Fibroblast of lung (primary cell): ENCODE data around the gene SH2D6. TPM values are rescaled to one million over a fixed set of nuclear protein-coding genes. Genes with fewer than 3 reads are reported as not detected.

ENCODE experiments used
- DNase-seq, 2 donors: peaks; one replicate each; pipeline versions ENCODE4 v3.0.0 to v3.0.0-alpha.2; 2010; ENCODE audit warnings: low read depth in 2 of 2
- H2AFZ ChIP-seq: 2 replicates; pipeline ENCODE4 v1.5.1; 2012; ENCODE audit warnings: low read length, control low read depth, inconsistent platforms
- H3K27ac ChIP-seq: 2 replicates; pipeline ENCODE4 v1.5.1; 2011; ENCODE audit warnings: low read length, control low read depth; ENCODE audit not compliant: insufficient read depth
- H3K27me3 ChIP-seq: 2 replicates; pipeline ENCODE4 v1.5.1; 2011; ENCODE audit warnings: mild to moderate bottlenecking, low read length; ENCODE audit not compliant: control insufficient read depth, insufficient read depth
- H3K36me3 ChIP-seq: 2 replicates; pipeline ENCODE4 v1.5.1; 2011; ENCODE audit warnings: low read length; ENCODE audit not compliant: control insufficient read depth, insufficient read depth
- H3K4me1 ChIP-seq: 2 replicates; pipeline ENCODE4 v1.5.1; 2011; ENCODE audit warnings: low read length; ENCODE audit not compliant: control insufficient read depth, insufficient read depth; ENCODE audit errors: extremely low read depth
- H3K4me2 ChIP-seq: 2 replicates; pipeline ENCODE4 v1.5.1; 2011; ENCODE audit warnings: low read length, control low read depth; ENCODE audit not compliant: insufficient read depth; ENCODE audit errors: extremely low read depth
- H3K4me3 ChIP-seq, 4 experiments: fragments of 200-600 bp in 1 of 4; sonication (generic) in 1 of 4; replicated peaks in 1 of 4; 2 replicates each; pipeline ENCODE4 v1.5.1; 2011 to 2016; ENCODE audit warnings: low read length in 4 of 4, low read depth in 3 of 4, mild to moderate bottlenecking in 3 of 4, control low read depth in 2 of 4, inconsistent platforms in 1 of 4, mixed read lengths in 1 of 4; ENCODE audit not compliant: insufficient read depth in 1 of 4; ENCODE audit errors: control extremely low read depth in 1 of 4
- H3K79me2 ChIP-seq: 2 replicates; pipeline ENCODE4 v1.5.1; 2012; ENCODE audit warnings: mild to moderate bottlenecking, low read length, inconsistent platforms; ENCODE audit not compliant: control insufficient read depth, insufficient read depth
- H3K9ac ChIP-seq: 2 replicates; pipeline ENCODE4 v1.5.1; 2011; ENCODE audit warnings: mild to moderate bottlenecking, low read length, control low read depth; ENCODE audit not compliant: insufficient read depth
- H3K9me3 ChIP-seq: 2 replicates; pipeline ENCODE4 v1.5.1; 2012; ENCODE audit warnings: low read depth, low read length; ENCODE audit not compliant: control insufficient read depth, insufficient read depth
- H4K20me1 ChIP-seq: 2 replicates; pipeline ENCODE4 v1.5.1; 2011; ENCODE audit warnings: low read length; ENCODE audit not compliant: control insufficient read depth, insufficient read depth; ENCODE audit errors: extremely low read depth
- CTCF ChIP-seq, 2 donors: IDR thresholded peaks in 1 of 2; conservative IDR thresholded peaks in 1 of 2; 1 replicate in 1 of 2; 2 replicates in 1 of 2; pipeline ENCODE4 v1.5.1; 2011 to 2012; ENCODE audit warnings: low read length in 2 of 2, control low read depth in 1 of 2, inconsistent platforms in 1 of 2, low read depth in 1 of 2, mild to moderate bottlenecking in 1 of 2
- EZH2 ChIP-seq: IDR thresholded peaks from 2 replicates; pipeline ENCODE4 v1.5.1; 2012; ENCODE audit warnings: low read length, control low read depth, mild to moderate bottlenecking; ENCODE audit errors: missing control alignments
- polyA plus RNA-seq, 2 donors: library from polyadenylated mRNA; depleted of rRNA in 1 of 2; stranded (reverse) in 1 of 2; unstranded in 1 of 2; fragments of >200 nt; gene quantifications; 2 replicates each; pipeline ENCODE4 v1.2.1, GENCODE V29; 2011 to 2012; ENCODE audit warnings: missing spikeins in 1 of 2
- total RNA-seq: library from RNA; depleted of rRNA; stranded (reverse); fragments of >200 nt; gene quantifications from 2 replicates; pipeline ENCODE4 v1.2.1, GENCODE V29; 2014

Gene SH2D6
- total and polyA plus RNA-seq, 2 donors (not counting 1 experiment from before 2014, with no cell fraction given): 0.16 to 2.1 TPM

GRCh38 chr2:85396531-85397470 is 21.7 kb upstream of the SH2D6 start:
- no peaks in the 10 kb centered on the region for H3K27me3 ChIP-seq
- H3K36me3 ChIP-seq: peaks cover 3% of the 10 kb centered on the region
- peaks cover 8% of the 10 kb centered on the region for H3K4me1 ChIP-seq
- H4K20me1 ChIP-seq: no peaks in the 10 kb centered on the region
- no peak for DNase-seq
- no peak overlapping the region for H3K4me2 ChIP-seq
- no peak overlapping the region for H3K27ac ChIP-seq
- H3K4me3 ChIP-seq: no peak overlapping the region
- no peaks in the 10 kb centered on the region for H3K9me3 ChIP-seq
- no peak overlapping the region for H2AFZ ChIP-seq
- no peak for TF ChIP-seq CTCF (conservative IDR thresholded peaks at IDR 0.05 in 1 of 2, IDR thresholded peaks at IDR 0.05 in 1 of 2; ENCODE audit: low read depth in 1 of 2, low read length in 2 of 2)
- TF ChIP-seq EZH2: no peak
- H3K9ac ChIP-seq: no peak overlapping the region
- H3K79me2 ChIP-seq: no peaks in the 10 kb centered on the region

- no peaks in the 10 kb centered on the region for H3K9me3 ChIP-seq
- H3K36me3 ChIP-seq: peaks cover 2% of the 10 kb centered on the region
- no peak overlapping the region for H3K4me2 ChIP-seq
- H4K20me1 ChIP-seq: no peaks in the 10 kb centered on the region
- TF ChIP-seq EZH2 (no peak), CTCF (conservative IDR thresholded peaks at IDR 0.05 in 1 of 2, IDR thresholded peaks at IDR 0.05 in 1 of 2; ENCODE audit: low read depth in 1 of 2, low read length in 2 of 2) (no peak)
- no peak overlapping the region for H3K4me3 ChIP-seq
- H3K27me3 ChIP-seq: no peaks in the 10 kb centered on the region
- no peaks in the 10 kb centered on the region for H3K79me2 ChIP-seq
- H2AFZ ChIP-seq: no peak overlapping the region
- peaks cover 8% of the 10 kb centered on the region for H3K4me1 ChIP-seq
- H3K9ac ChIP-seq: no peak overlapping the region
- H3K27ac ChIP-seq: no peak overlapping the region
- DNase-seq: no peak
Observed at GRCh38 chr2:85397925-85398331, 20.6 kb upstream of the SH2D6 start.

GRCh38 chr2:85398426-85399182 is 19.9 kb upstream of the SH2D6 start:
- Histone ChIP-seq H3K9ac (no peak overlapping the region), H4K20me1 (no peaks in the 10 kb centered on the region), H3K9me3 (no peaks in the 10 kb centered on the region), H3K4me2 (no peak overlapping the region), H3K4me1 (peaks cover 8% of the 10 kb centered on the region), H2AFZ (no peak overlapping the region), H3K4me3 (no peak overlapping the region), H3K36me3 (peaks cover 2% of the 10 kb centered on the region), H3K79me2 (no peaks in the 10 kb centered on the region), H3K27ac (no peak overlapping the region), H3K27me3 (no peaks in the 10 kb centered on the region)
- TF ChIP-seq EZH2 (no peak), CTCF (conservative IDR thresholded peaks at IDR 0.05 in 1 of 2, IDR thresholded peaks at IDR 0.05 in 1 of 2; ENCODE audit: low read depth in 1 of 2, low read length in 2 of 2) (no peak)
- DNase-seq: no peak
